GM20000 (cell line): ENCODE results near the gene MSMP.

Experiments
- DNase-seq: peaks from one replicate; pipeline ENCODE4 v3.0.0; 2012; ENCODE audit warnings: low spot score
- CTCF ChIP-seq: IDR thresholded peaks from 2 replicates; pipeline ENCODE4 v1.5.1; 2012; ENCODE audit warnings: mild to moderate bottlenecking, control low read depth; ENCODE audit errors: extremely low read depth, missing control alignments

Gene MSMP

GRCh38 chr9:35703906-35704672 lies 50.0 kb downstream of the MSMP start:
- no peak for TF ChIP-seq CTCF
- DNase-seq = no peak
